PC-9 (cell line): ENCODE results near the gene FIGN. TPM values are rescaled to one million over a fixed set of nuclear protein-coding genes. Genes with fewer than 3 reads are reported as not detected.

Experiments
- BruUV-seq: library from RNA; stranded (reverse); fragments of 400-500 nt; replicated peaks from 2 replicates; lab custom pipeline; 2021; lab: Mats Ljungman, UMichigan
- CTCF ChIA-PET: fragments of 300-600 bp; sonication (Branson Sonifier 250); formaldehyde crosslinking; loops from one replicate; lab custom pipeline; 2022; ENCODE audit warnings: antibody characterized with exemption; lab: Charles Lee
- POLR2A ChIA-PET: fragments of 300-600 bp; sonication (Branson Sonifier 250); formaldehyde crosslinking; loops from one replicate; lab custom pipeline; 2022; ENCODE audit warnings: antibody characterized with exemption; ENCODE audit not compliant: unreplicated experiment; lab: Charles Lee
- DNase-seq, 2 experiments: peaks; one replicate each; pipeline versions ENCODE4 v3.0.0 to v3.0.0-alpha.2; 2015 to 2022; ENCODE audit warnings: mixed read lengths in 1 of 2
- H2AFZ ChIP-seq: fragments of 200-600 bp; sonication (generic); 2 replicates; pipeline ENCODE4 v1.8.1; 2017; ENCODE audit warnings: antibody characterized with exemption
- H3F3A ChIP-seq: fragments of 200-600 bp; sonication (generic); 2 replicates; pipeline ENCODE4 v1.8.1; 2017; ENCODE audit warnings: antibody characterized with exemption, mild to moderate bottlenecking, low read depth; ENCODE audit not compliant: insufficient read depth
- H3K27ac ChIP-seq: fragments of 200-600 bp; sonication (generic); 2 replicates; pipeline ENCODE4 v1.6.1; 2016; ENCODE audit warnings: mixed run types
- H3K27me3 ChIP-seq: fragments of 200-600 bp; sonication (generic); 2 replicates; pipeline ENCODE4 v1.6.1; 2016; ENCODE audit warnings: low read depth, mixed run types; ENCODE audit not compliant: insufficient read depth
- H3K36me3 ChIP-seq: fragments of 200-600 bp; sonication (generic); 2 replicates; pipeline ENCODE4 v1.6.1; 2016; ENCODE audit warnings: low read depth, mixed run types
- H3K4me1 ChIP-seq: fragments of 200-600 bp; sonication (generic); replicated peaks from 2 replicates; pipeline ENCODE4 v1.6.1; 2016; ENCODE audit warnings: mixed run types; ENCODE audit not compliant: insufficient read depth
- H3K4me2 ChIP-seq: fragments of 200-600 bp; sonication (generic); 2 replicates; pipeline ENCODE4 v1.6.1; 2017; ENCODE audit warnings: mixed run types
- H3K4me3 ChIP-seq: fragments of 200-600 bp; sonication (generic); 2 replicates; pipeline ENCODE4 v1.6.1; 2016; ENCODE audit warnings: mixed run types
- H3K79me2 ChIP-seq: fragments of 200-600 bp; sonication (generic); 2 replicates; pipeline ENCODE4 v1.6.1; 2017; ENCODE audit warnings: low read depth, mixed run types
- H3K9me2 ChIP-seq: fragments of 200-600 bp; sonication (generic); 2 replicates; pipeline ENCODE4 v1.8.1; 2017; ENCODE audit warnings: mild to moderate bottlenecking; ENCODE audit not compliant: insufficient read depth
- H3K9me3 ChIP-seq: fragments of 200-600 bp; sonication (generic); 2 replicates; pipeline ENCODE4 v1.8.1; 2016; ENCODE audit warnings: low read depth; ENCODE audit not compliant: insufficient read depth
- H4K20me1 ChIP-seq: fragments of 200-600 bp; sonication (generic); 2 replicates; pipeline ENCODE4 v1.8.1; 2017; ENCODE audit not compliant: insufficient read depth
- EZH2 ChIP-seq: fragments of 200-600 bp; sonication (generic); IDR thresholded peaks from 2 replicates; pipeline ENCODE4 v1.8.0; 2017; ENCODE audit warnings: antibody characterized with exemption, low read depth
- intact Hi-C: fragments of 100-400 bp; cut with micrococcal nuclease; formaldehyde crosslinking; loops from one replicate; pipeline ENCODE4 v1.10.0; 2022; ENCODE audit not compliant: unreplicated experiment
- total RNA-seq: library from RNA; stranded (reverse); gene quantifications from 2 replicates; pipeline ENCODE4 v1.2.3, GENCODE V29; 2021
- TF ChIP-seq, protein P1 (sequence below): fragments of 200-600 bp; sonication (generic); conservative IDR thresholded peaks from 2 replicates; pipeline ENCODE4 v1.6.1; 2017; ENCODE audit warnings: mixed run types, antibody characterized with exemption, mild to moderate bottlenecking, moderate library complexity

FIGN gene
- total RNA-seq, 1 experiment from 2014 or later = 7.4 TPM

DNA sequence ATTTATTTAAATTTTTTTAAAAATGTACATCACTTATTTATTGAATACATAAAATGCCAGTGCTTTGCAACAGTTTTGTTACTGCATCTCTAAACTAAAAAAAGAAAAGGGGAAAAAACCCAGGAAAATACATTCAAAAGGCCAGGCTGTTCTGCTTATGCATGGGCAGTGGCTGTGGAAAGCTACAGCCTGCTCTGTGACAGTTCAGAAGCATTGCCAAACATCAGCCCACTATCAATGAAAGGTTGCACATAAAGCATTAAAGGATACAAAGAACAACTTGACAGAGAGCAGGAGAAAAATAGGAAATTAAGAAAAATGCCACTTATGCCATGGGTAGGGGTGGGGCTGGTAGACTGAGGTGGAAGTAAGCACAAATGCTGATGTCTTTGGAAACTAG, 128.2 kb downstream of the FIGN start:
- no peak overlapping the region for H3K27ac ChIP-seq
- no peaks in the 10 kb centered on the region for H3K27me3 ChIP-seq
- no peak for DNase-seq
- intact Hi-C loops = no loop called here
- H3K9me2 ChIP-seq = no peaks in the 10 kb centered on the region
- H3K9me3 ChIP-seq = no peaks in the 10 kb centered on the region
- H4K20me1 ChIP-seq = no peaks in the 10 kb centered on the region
- no peak for TF ChIP-seq EZH2
- TF ChIP-seq, protein P1, sequence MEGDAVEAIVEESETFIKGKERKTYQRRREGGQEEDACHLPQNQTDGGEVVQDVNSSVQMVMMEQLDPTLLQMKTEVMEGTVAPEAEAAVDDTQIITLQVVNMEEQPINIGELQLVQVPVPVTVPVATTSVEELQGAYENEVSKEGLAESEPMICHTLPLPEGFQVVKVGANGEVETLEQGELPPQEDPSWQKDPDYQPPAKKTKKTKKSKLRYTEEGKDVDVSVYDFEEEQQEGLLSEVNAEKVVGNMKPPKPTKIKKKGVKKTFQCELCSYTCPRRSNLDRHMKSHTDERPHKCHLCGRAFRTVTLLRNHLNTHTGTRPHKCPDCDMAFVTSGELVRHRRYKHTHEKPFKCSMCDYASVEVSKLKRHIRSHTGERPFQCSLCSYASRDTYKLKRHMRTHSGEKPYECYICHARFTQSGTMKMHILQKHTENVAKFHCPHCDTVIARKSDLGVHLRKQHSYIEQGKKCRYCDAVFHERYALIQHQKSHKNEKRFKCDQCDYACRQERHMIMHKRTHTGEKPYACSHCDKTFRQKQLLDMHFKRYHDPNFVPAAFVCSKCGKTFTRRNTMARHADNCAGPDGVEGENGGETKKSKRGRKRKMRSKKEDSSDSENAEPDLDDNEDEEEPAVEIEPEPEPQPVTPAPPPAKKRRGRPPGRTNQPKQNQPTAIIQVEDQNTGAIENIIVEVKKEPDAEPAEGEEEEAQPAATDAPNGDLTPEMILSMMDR = no peak
- no peaks in the 10 kb centered on the region for H3K79me2 ChIP-seq
- no peaks in the 10 kb centered on the region for H3K36me3 ChIP-seq
- no peaks in the 10 kb centered on the region for H3F3A ChIP-seq
- no peak overlapping the region for H3K4me3 ChIP-seq
- no peak overlapping the region for H2AFZ ChIP-seq
- BruUV-seq = no TSS peak
- CTCF ChIA-PET = no interaction called here
- POLR2A ChIA-PET = no interaction called here
- no peak overlapping the region for H3K4me2 ChIP-seq
- no peaks in the 10 kb centered on the region for H3K4me1 ChIP-seq

DNA sequence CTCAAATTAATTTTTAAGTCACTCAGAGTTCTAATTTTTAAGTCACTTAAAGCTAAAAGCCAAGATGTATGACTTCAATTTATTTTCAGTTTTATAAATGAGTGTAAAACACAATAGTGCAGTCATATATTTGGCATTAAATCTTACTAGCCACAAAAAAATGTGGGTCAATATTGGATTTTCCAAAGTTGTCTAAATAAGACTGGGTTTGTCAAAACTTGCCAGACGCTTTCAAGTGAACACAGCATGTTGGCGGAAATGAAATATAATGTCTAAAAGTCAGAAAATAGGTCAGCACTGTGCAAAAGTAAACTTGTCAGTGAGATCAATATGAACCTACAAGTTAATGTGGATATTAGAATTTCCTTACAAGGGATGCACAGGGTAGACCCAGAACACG, 128.9 kb downstream of the FIGN start:
- POLR2A ChIA-PET = no interaction called here
- no TSS peak for BruUV-seq
- Histone ChIP-seq H3K9me3 (no peaks in the 10 kb centered on the region), H3K27ac (no peak overlapping the region), H3K79me2 (no peaks in the 10 kb centered on the region), H3K36me3 (no peaks in the 10 kb centered on the region), H3K4me1 (no peaks in the 10 kb centered on the region), H3K27me3 (no peaks in the 10 kb centered on the region), H2AFZ (no peak overlapping the region), H3K4me2 (no peak overlapping the region), H3K9me2 (no peaks in the 10 kb centered on the region), H3F3A (no peaks in the 10 kb centered on the region), H4K20me1 (no peaks in the 10 kb centered on the region), H3K4me3 (no peak overlapping the region)
- no peak for DNase-seq
- CTCF ChIA-PET = no interaction called here
- intact Hi-C loops = no loop called here
- TF ChIP-seq EZH2 = no peak
- TF ChIP-seq, protein P1 = no peak

DNA sequence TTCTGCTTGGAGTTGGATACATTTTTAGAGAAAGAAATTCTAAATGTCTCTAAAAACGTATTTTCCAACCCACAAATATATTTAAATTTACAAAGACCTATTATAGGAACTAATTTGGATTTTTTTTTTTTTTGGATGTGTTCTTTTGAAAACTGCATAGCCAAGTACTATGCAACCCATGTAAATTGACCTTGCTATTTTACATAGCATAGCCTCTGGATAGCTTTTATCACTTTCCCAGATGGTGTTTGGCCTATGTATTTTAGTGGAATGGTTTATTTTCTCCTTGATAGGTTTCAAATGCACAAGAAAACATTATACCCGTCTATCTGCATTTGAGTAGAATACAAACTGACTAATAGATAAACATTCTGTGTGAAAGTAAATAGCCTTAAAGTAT, 130.0 kb downstream of the FIGN start:
- H3K9me2 ChIP-seq = no peaks in the 10 kb centered on the region
- no peaks in the 10 kb centered on the region for H3K36me3 ChIP-seq
- no peaks in the 10 kb centered on the region for H4K20me1 ChIP-seq
- CTCF ChIA-PET = no interaction called here
- BruUV-seq = no TSS peak
- no peak overlapping the region for H3K4me3 ChIP-seq
- H3K4me2 ChIP-seq = no peak overlapping the region
- DNase-seq = no peak
- TF ChIP-seq, protein P1 = no peak
- no peak for TF ChIP-seq EZH2
- intact Hi-C loops = no loop called here
- H3K4me1 ChIP-seq = no peaks in the 10 kb centered on the region
- POLR2A ChIA-PET = no interaction called here
- no peak overlapping the region for H2AFZ ChIP-seq
- H3F3A ChIP-seq = no peaks in the 10 kb centered on the region
- no peaks in the 10 kb centered on the region for H3K79me2 ChIP-seq
- H3K27me3 ChIP-seq = no peaks in the 10 kb centered on the region
- H3K9me3 ChIP-seq = no peaks in the 10 kb centered on the region
- no peak overlapping the region for H3K27ac ChIP-seq
